T47D (cell line): Measurements from ENCODE around the gene CENPH.
"Not testable (repeated sequence)": the region's sequence is repeated elsewhere in the genome, so short reads cannot be mapped to it uniquely, and the experiment has no call there.

Experiments used
- DNase-seq, 2 experiments: peaks; one replicate each; pipeline versions ENCODE4 v3.0.0 to v3.0.0-alpha.2; 2011 to 2012; ENCODE audit warnings: low read depth in 1 of 2, low spot score in 1 of 2
- JUND ChIP-seq: IDR thresholded peaks from 2 replicates; pipeline ENCODE4 v1.6.1; 2012; ENCODE audit warnings: low read depth
- in situ Hi-C: cut with HindIII; loops from 2 replicates; pipeline ENCODE4 v1.10.0; 2016; ENCODE audit warnings: low sequenced_read_pairs, low pct_unique_long_range_greater_than_20kb

CENPH gene

GRCh38 chr5:69242215-69242927 lies 53.0 kb downstream of the CENPH start:
- peak in 1 of 2 experiments; percentile 28 for DNase-seq
- TF ChIP-seq JUND, result no peak
- in situ Hi-C loops, result no loop called here

- no peak for DNase-seq
- TF ChIP-seq JUND, result no peak
- in situ Hi-C loops, result no loop called here
Observed at GRCh38 chr5:69245031-69245430, 55.6 kb downstream of the CENPH start.

GRCh38 chr5:69248019-69248418 lies 58.6 kb downstream of the CENPH start:
- no peak for TF ChIP-seq JUND
- no peak for DNase-seq
- in situ Hi-C loops, result no loop called here

GRCh38 chr5:69250593-69250992 lies 61.2 kb downstream of the CENPH start:
- TF ChIP-seq JUND, result no peak
- peak in 1 of 2 experiments; percentile 8 for DNase-seq
- in situ Hi-C loops, result no loop called here

- in situ Hi-C loops, result no loop called here
- no peak for DNase-seq
- no peak for TF ChIP-seq JUND
Observed at GRCh38 chr5:69252437-69252836, 63.1 kb downstream of the CENPH start.

GRCh38 chr5:69255940-69256339 lies 66.6 kb downstream of the CENPH start:
- in situ Hi-C loops, DNase-seq: not testable (repeated sequence)

- TF ChIP-seq JUND, result no peak
- in situ Hi-C loops, result no loop called here
- DNase-seq, result no peak
Observed at GRCh38 chr5:69257577-69257976, 68.2 kb downstream of the CENPH start.
